Activated CD8-positive, alpha-beta memory T cell treated with anti-CD3 and anti-CD28 coated beads for 4 hours (primary cell): ENCODE results near the gene ADAM19.
"Not testable (repeated sequence)": the region's sequence is repeated elsewhere in the genome, so short reads cannot be mapped to it uniquely, and the experiment has no call there.

Experiments
- DNase-seq, 2 donors: peaks; one replicate each; pipeline ENCODE4 v3.0.0-alpha.2; 2020; ENCODE audit warnings: low read depth in 2 of 2

The ADAM19 gene

DNA sequence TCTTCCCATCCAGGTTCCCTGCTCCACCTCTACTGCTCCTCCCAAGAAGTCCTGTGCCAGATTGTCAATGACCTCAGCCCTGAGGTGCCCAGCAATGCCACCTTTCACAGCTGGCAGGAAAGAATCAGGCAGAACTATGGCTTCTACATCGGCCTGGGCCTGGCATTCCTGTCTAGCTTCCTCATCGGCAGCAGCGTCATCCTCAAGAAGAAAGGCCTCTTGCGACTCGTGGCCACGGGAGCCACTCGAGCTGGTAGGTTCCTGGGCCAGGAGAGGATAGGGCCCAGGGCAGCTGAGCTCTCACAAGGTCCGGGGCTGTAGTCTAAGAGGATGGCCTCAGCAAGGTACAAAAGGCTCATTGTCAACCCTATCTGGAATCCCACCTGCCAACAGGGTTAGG lies 112.5 kb downstream of the ADAM19 start:
- no peak for DNase-seq

DNA sequence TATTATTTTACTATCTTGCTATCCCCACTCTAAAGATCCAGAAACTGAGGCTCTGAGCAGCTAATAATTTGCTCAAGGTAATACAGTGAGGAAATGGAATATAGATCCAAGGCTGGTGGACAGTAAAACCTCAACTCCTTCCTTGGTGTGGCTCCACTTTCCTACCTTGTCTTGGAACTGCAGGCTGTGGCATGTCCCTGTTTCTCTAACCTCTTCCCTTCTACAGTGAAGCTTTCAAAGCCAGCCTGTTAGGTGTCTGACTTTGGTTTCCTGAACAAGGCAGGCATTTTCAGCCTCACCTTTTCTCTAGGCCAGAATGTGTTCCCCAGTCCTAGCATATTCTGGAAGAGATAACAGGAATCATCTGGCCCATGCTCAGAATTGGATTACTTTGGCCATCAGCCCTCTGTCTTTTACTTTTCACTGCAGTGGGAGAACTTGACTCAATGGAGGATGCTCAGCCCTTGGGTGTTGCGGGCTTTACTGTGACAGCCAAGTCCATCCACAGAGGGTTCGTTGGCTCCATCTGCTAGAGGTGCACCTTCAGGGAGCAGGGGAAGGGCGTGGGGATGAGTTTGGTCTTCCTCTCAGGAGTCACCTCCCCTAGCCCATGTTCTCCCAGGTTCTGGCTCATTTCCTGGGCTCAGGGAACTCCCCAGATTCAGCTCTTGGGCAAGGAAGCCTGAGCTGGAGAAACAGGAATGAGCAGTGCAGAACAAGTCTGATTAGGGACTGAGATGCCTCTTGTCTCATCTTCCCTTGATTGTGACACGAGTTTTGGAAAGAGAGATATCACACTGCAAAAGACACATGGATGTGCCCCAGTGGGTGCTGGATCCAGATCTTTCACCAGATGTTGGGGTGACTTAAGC lies 114.4 kb downstream of the ADAM19 start:
- DNase-seq, result no peak

DNA sequence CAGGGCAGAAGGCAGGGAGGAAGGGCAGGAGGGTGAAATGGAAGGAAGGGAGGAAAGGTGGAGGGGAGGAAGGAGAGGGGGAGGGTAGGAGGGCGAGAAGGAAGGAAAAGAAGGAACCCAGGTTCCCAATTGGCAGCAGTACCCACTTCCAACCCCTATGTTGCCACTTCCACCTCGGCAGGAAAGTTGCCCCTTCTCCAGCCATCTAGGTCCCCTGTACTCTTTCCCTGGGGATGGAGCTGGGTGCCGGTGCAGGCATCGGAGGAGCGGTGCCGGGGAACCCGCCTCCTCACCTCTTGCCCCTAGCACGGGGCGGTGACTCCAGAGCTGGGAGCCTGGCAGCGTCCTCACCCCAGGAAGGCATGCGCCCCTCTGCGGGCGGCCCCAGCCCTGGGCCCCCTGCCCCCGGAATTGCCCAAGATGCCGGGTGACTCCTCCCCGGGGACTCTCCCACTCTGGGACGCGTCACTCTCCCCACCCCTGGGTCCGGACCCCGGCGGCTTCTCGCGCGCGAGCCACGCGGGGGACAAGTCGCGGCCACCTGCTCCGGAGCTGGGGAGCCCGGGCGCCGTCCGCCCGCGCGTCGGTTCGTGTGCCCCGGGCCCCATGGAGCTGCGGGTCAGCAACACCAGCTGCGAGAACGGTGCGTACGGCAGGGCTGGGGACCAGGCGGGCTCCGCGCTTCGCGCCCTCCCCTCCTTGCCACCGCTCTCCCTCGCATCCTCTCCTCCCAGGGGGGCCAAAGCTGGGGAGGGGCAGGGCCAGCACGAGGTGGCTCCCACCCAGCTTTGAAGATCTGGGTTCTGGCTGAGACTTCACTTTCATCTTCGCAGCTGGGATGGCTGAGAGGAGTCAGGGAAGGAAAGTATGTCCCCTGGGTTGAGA lies 115.6 kb downstream of the ADAM19 start, which contains the start of gene NIPAL4:
Gene NIPAL4 (plus strand): TSS at position 499 of the 885 bp plus-strand sequence. CDS start 108 bp downstream, at position 607.
- peak; percentile 8 to 20 for DNase-seq

DNA sequence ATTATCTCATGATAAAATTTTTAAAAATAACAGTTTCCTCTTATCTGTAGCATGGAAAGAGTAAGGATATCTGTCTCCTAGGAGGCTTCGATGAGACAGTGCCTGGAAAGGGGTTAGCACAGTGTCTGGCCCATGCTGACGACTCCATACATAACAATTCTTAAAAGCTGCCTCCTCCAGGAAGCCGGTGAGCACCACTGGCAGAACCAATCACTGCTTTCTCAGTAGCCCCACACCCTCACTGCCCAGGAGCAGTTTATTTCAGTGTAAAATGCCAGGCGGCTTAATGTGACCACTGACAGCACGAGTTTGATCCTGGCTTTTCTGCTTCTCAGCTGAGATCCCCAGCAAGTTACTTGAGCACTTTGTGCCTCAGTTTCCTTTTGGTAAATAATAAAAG lies 116.7 kb downstream of the ADAM19 start:
- no peak for DNase-seq

- no peak for DNase-seq
These were observed 118.2 kb downstream of the ADAM19 start for GRCh38 chr5:157457391-157457790.

GRCh38 chr5:157456301-157456700 lies 119.3 kb downstream of the ADAM19 start:
- no peak for DNase-seq

DNA sequence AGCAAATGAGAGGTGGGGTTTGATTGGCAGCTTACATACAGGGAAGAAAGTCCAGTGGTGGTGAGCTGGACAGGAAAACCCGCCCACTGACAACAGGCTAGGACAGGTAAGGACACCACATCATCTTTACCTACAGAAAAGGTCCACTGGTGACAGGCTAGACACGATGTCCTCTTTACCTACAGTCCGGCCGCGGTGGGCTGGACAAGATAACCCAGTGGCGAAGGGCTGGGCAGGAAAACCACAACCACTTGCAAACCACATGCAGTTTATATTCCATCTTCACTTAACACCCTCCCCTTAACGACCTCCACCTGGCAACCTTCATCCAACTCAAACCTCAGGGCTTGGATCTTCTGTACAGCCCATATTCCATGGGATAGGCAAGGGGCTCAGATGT lies 120.5 kb downstream of the ADAM19 start:
- no peak for DNase-seq

DNA sequence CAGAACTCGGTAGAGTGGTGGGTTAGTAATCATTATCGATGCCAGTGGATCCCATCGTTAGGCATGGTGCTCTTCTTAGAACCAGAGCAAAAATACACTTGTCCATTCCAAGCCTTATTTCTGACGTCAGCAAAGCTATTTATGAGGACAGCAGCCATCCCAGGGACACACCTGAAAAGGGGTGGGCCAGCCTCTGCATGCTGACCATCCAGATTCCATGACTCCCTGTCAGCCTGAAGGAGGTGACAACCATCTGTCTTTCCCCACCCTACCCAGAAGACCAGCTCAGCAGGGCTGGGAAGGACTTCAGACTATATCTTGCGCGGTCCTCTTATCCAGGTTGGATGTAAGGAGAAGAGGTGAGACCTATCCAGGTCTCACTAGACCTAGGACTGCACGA lies 121.3 kb downstream of the ADAM19 start:
- DNase-seq, result no peak

- DNase-seq, result no peak
These were observed 123.8 kb downstream of the ADAM19 start for GRCh38 chr5:157451806-157452205.

DNA sequence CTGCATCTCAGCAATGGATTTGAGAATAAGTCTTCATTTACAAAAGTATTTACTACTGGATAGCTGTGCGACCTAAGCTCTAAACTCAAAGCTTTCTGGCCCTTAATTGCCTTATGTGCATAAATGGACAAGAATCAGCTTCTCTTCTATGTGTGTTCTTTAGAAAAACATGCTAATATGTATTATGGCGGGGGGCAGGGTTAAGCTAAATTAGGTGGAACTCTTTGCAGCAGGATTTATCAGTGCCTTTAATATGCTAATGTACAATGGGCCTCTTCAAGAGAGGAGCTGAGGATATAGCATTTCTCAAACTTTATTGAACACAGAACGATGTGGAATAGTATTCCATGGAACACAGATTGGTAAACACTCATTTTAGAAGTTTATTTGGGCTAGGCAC lies 125.6 kb downstream of the ADAM19 start:
- no peak for DNase-seq

- DNase-seq, result no peak
These were observed 126.4 kb downstream of the ADAM19 start for GRCh38 chr5:157449011-157449723.

DNA sequence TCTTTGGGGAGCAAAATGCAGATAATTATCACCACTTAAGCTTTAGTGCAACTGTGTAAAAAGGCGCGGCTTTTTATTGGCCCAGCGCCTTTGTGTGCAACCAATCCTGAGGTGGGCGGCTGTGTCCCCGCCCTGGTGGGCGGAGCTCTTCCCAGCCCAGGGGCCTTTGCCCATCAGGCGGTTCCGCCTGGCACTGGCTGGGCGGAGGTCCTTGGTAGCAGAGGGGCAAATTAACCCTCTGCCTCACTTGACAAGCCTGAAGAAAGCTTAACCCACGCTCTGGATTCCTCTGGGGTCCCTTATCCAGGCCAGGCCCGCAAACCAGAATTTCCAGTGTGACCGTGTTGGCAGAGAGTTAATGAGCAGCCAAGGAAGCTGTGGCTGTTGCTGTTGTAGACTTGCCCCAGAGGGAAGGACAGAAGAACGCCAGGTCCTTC lies 128.4 kb downstream of the ADAM19 start:
- DNase-seq, result no peak

GRCh38 chr5:157446412-157446935 lies 129.1 kb downstream of the ADAM19 start:
- DNase-seq, result no peak

DNA sequence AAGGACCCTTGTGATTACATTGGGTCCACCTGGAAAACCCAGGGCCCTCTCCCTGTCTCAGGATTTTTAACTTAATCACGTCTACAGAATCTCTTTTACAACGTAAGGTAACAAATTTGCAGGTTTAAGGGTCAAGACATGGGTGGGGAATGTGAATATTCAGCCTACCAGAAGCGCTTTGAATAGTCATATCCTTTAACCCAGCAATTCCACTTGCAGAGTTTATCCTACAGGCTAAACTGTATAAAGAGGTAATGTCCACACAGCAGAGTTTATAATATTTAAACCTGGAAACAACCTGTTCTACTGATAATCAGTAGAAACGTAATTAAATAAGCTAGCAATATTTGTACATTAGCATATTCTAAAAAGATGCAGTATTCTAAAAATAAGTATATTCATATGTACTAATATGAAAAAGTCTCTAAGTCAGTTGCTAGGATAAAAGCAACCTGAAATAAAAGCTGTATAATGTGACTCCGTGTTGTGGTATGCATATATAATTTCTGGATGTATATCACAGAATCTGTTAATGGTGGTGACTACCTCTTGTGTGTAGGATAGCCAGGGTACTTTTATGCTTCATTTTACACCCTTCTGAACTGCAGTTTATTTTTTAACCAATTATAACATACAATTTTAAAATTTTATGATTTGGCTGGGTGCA lies 129.7 kb downstream of the ADAM19 start:
- no peak for DNase-seq

- no peak for DNase-seq
These were observed 131.4 kb downstream of the ADAM19 start for GRCh38 chr5:157444224-157444623.

- no peak for DNase-seq
These were observed 132.5 kb downstream of the ADAM19 start for GRCh38 chr5:157443041-157443549.

DNA sequence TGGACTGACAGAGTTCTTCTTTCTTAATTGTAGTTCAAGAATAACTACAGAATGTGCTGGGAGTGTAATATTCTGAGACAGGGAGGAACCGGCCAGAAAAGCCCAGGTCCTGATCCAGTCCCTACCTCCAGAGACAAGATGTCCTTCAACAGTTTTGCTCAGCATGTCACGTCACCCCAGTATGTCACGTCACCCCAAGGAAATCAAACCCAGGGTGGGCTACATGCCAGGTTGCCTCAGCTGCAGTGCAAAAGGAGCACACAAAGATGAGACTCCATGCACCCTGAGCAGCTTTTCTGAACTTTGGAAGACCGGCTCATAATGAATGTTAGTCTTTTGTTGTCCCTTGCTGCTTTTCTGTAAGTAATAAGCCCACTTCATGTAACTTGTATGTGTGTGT lies 141.5 kb downstream of the ADAM19 start:
- no peak for DNase-seq

GRCh38 chr5:157431544-157432200 lies 143.9 kb downstream of the ADAM19 start:
- no peak for DNase-seq

GRCh38 chr5:157429920-157430319 lies 145.7 kb downstream of the ADAM19 start:
- not testable (repeated sequence) for DNase-seq
